KG1 (cell line): ENCODE measurements around the gene CCDC8.
"Not testable (repeated sequence)": the region's sequence is repeated elsewhere in the genome, so short reads cannot be mapped to it uniquely, and the experiment has no call there.

Experiments used
- DNase-seq: peaks from one replicate; lab custom pipeline; 2025; lab: John Stamatoyannopoulos, UW

The CCDC8 gene

DNA sequence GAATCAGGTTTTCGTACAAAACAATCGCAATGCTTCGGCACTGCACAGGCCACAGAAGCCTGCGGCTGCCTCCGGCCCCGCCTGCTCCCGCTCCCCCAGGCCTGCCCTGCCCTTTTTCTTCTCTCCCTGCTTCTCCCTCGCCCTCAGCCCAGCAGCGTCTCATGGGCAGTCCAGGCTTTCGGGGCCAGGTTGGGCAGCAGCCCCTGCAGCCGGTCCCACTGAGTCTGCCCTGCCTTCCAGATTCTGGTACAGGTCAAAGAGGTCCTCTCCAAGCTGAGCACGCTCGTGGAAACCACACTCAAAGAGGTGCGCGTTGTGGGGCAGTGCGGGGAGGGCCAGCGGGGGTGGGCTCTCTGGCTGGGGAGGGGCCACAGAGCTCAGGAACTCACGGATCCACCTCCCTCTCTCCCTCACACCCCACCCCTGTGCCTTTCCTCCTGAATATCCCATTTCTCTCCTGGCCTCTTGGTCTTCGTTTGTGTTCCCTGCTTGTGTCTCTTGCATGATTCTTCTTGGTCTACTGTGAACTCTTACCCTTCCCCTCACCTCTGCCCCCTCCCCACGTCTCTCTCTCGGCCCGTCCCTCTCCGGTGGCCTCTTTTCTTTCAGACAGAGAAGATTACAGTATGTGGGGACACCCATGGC lies 30.1 kb downstream of the CCDC8 start:
- DNase-seq = no peak

DNA sequence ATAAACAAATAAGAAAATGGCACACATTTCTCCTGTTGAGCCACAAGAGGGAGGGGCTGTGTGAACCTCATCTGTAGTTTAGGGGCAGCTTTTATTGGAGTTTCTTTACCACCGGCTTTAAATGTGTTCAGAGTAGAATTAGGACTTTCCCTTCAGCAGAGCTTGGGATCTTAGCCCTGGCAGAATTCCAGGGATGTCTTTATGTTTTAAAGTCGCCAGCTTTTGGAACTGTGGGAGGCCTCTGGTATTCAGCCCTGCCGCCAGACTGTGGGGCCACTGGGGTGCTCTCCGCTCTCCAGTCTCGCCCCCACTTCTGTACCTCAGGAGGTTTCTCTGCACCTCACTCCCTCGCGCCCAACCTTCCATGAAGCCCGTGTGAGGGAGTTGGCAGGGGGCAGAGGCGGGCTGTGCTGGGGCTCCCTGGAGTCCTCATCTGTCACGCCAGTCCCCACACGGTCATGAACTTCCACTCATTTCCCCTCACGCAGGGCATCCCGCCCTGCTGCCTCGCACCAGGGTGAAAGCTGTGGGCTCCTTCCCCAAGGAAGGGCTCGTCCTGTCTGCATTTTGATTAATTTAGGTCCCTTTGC lies 31.5 kb downstream of the CCDC8 start:
- no peak for DNase-seq

- no peak for DNase-seq
These were observed 32.0 kb downstream of the CCDC8 start for GRCh38 chr19:46381346-46381745.

- DNase-seq = no peak
These were observed 32.7 kb downstream of the CCDC8 start for GRCh38 chr19:46380690-46381089.

DNA sequence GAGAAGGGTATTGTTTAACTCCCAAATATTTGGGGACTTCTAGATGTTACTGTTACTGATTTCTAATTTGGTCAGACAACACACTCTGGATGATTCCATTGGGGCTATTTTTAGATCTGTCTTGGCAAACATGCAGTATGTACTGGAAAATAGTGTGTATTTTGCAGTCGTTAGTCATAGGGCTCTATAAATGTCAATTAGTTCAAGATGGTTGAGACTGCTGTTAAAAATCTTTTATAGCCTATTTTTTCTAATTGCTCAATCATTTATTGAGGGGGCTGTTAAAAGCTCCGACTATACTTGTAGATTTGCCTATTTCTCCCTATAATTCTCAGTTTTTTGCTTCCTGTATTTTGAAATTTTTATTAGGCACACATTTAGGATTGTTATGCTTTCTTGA lies 35.1 kb downstream of the CCDC8 start:
- DNase-seq = no peak

GRCh38 chr19:46376241-46377153 lies 36.9 kb downstream of the CCDC8 start:
- DNase-seq = no peak

GRCh38 chr19:46375476-46376067 lies 37.8 kb downstream of the CCDC8 start:
- DNase-seq = not testable (repeated sequence)

DNA sequence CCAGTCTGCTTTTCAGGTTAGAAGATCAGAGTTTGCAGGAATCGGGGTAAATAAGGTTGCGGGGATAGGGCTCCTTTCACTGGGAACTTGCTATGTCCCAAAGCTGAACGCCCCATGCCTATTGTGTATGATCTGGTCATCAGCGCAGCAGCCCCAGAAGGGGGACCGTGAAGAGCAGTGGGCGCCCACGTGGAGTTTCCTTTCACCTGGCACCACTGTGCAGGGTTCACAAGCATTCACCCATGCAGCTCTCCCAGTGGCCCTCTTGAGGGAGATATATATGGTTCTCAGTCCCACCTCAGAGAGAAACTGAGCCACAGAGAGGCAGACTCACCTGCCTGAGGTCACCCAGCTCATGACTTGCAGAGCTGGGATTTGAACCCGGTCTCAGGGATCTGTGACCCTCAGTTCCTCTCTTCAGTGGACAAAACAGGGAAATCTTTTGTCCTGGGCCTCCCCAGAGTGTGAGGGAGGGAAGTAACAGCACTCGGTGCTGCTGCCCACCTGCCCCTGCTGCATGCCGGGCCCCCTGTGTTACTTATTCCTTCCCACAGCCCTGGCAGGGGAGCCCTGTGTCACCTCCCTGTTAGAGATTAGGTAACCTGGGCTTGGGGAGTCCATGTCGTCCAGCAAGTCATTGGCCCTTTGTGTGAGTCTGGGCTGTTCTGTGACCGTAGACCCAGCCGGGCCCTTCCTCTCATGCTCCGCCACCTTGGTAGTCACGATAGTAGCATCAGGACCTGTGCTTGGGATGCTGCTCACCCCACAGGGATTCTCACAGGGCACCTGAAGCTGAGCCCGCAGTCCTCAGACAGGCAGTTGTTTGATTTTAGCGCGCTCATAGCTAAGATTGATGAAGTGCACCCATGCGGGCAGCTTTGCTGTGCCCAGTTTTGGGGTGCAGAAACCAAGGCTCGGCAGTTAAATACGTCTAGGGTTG lies 38.6 kb downstream of the CCDC8 start:
- no peak for DNase-seq

DNA sequence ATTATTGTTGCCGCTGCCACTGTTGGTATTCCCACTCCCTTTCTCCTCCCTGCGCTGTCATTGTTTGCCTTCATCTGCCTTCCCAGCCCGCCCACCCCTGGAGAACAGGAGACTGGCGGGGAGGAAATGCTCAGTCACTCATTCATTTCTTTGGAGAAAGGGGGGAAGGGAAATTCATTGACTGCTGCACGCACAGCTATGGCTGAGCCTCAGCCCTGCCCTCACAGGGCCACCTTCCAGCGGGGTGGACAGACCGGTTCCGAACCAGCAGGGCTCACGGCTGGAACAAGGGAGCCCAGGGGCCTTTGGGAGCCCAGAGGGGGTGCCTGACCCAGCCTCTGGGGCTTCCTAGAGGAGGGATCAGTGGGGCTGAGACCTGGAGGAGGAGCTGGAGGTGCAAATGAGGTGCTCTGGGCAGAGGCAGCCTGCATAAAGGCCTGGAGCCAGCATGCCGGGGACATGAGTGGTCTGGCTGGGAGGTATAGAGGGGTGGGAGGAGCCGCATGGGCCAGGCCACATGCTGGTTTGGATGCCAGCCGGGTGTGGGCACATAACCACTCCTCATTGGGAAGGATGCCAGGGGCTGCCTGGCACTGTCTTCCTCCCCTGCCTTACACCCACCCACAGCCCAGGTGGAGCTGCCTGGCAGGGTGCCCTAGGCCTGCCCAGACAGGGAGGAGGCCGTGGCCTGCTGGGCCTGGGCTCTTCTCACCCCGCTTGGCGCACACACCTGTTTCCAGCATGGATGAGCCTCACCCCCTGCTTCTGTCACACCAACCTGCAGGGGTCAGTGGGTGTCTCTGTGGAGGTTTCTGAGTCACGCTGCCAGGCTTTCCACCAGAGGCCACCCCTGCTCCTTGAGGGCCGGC lies 39.6 kb downstream of the CCDC8 start:
- no peak for DNase-seq

- no peak for DNase-seq
These were observed 40.4 kb downstream of the CCDC8 start for GRCh38 chr19:46372901-46373490.

DNA sequence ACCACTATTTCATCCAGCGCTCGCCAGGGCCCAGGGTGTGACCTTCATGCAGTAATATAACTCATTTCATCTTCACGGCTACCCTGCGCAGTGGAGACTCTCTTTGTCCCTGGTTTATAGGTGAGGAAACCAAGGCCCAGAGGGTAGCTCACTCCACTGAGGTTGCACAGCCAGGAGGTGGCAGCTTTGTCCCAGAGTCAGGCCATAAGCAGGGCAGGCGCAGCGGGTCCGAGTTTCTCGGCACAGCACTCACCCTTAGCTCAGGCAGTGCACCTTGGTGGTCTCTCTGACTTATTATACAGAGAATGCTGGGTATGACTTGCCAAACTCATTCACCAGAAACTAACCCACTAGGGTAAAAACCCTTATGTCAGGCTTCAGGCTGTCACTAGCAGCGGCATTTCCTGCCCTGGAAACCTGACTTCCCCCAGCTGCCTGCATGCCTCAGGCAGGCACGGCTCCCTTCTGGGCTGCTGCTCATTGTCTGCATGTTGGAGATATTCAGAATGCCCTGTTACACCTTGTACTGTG lies 41.9 kb downstream of the CCDC8 start:
- DNase-seq = no peak

DNA sequence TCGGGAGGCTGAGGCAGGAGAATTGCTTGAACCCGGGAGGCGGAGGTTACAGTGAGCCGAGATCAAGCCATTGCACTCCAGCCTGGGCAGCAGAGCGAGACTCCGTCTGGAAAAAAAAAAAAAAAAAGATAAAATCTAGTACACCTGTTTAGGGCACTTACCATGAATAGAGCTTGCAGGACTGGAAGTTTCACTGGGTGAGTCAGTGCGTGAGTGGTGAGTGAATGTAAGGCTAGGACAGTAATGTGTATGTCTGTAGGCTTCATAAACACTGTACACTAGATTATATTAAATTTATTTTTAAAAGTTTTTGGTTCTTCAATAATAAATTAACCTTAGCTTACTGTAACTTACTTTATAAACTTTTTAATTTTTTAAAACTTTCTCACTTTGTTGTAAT lies 43.5 kb downstream of the CCDC8 start:
- DNase-seq = no peak

DNA sequence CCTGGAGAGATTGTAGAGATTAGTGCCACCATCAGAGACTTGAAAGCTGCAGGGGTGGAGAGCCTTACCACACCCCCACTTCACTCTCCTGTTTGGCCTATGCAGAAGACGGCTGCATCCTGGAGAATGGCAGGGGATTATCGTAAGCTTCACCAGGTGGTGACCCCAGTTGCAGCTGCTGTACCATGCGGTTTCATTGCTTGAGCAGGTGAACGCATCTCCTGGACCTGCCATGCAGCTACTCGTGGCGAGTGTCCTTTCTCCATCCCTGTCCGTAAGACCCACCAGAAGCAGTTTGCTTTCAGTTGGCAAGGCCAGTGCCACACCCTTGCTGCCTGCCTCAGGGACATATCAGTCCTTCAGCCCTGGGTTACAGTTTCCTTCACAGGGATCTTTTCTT lies 45.2 kb downstream of the CCDC8 start:
- DNase-seq = no peak

DNA sequence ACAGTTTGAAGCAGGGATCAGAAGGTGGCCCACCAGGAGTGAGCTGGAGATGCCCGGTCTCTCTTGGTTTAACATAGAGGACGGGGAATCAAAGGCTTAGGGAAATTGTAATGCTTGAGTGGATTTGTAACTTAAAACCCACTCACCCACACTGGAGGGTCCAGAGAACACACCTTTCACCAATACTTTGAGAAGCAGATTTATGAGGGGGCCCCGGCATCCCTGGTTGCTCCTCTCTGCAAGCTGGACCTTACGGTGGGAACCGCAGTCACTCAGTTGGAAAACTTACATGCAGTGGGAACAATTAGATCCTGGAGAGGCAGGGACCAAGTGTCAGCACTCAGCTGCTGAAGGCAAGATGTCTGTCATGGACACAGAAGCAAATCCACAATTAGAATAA lies 45.9 kb downstream of the CCDC8 start:
- no peak for DNase-seq

GRCh38 chr19:46366620-46367292 lies 46.6 kb downstream of the CCDC8 start:
- DNase-seq = no peak

DNA sequence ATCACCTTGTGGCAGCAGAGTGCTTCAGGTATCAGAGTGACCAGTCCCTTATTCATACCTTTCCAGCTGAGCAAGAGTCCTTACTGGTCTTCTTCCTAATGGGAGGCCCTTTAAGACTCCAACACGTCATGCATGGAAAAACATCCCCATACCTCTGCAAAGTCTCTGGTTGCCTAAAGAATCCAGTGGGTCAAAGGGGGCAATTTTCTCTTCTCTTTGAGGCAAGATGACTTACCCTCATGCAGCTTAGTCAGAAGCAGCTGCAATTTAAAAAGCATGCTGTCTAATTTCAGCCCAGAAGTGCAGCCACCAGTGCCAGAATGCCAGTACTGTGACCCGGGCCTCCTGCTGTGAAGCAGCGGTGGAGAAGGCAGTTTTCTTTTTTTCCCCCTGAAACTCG lies 47.8 kb downstream of the CCDC8 start:
- no peak for DNase-seq

GRCh38 chr19:46364359-46364758 lies 49.0 kb downstream of the CCDC8 start:
- no peak for DNase-seq

- no peak for DNase-seq
These were observed 51.4 kb downstream of the CCDC8 start for GRCh38 chr19:46361915-46362314.
